ENCODE measurements around the gene ASIC4.

ASIC4 gene

GRCh38 chr2:219533930-219534661, 19.8 kb downstream of the ASIC4 start:
- Histone ChIP-seq H3K4me3 (ENCODE audit: insufficient read depth, low read length, poor library complexity, severe bottlenecking) (no peak overlapping the region), H2AFZ (ENCODE audit: low read depth, low read length, severe bottlenecking) (no peak overlapping the region), H3K9me3 (ENCODE audit: insufficient read depth, low read length) (no peaks in the 10 kb centered on the region), H3K9ac (ENCODE audit: low read length) (no peak overlapping the region), H3F3A (ENCODE audit: insufficient read depth) (no peaks in the 10 kb centered on the region), H3K4me2 (ENCODE audit: low read depth, low read length, poor library complexity, severe bottlenecking) (no peak overlapping the region), H3K27me3 (ENCODE audit: low read length) (no peaks in the 10 kb centered on the region), H3K79me2 (ENCODE audit: insufficient read depth, low read length) (no peaks in the 10 kb centered on the region), H3K9me2 (replicated peaks; ENCODE audit: insufficient read depth, low read length) (no peaks in the 10 kb centered on the region), H3K36me3 (ENCODE audit: low read length) (no peaks in the 10 kb centered on the region), H3K27ac (ENCODE audit: low read depth, low read length) (no peak overlapping the region), H4K20me1 (ENCODE audit: low read depth, low read length) (no peaks in the 10 kb centered on the region)
- TF ChIP-seq CTCF (IDR thresholded peaks at IDR 0.05; ENCODE audit: insufficient read depth, low read length, poor library complexity, severe bottlenecking) (no peak), EZH2phosphoT487 (conservative IDR thresholded peaks at IDR 0.05; ENCODE audit: low read length) (no peak)

- no peaks in the 10 kb centered on the region for H3K27me3 ChIP-seq (ENCODE audit: low read length)
- no peak overlapping the region for H3K9ac ChIP-seq (ENCODE audit: low read length)
- TF ChIP-seq EZH2phosphoT487 (conservative IDR thresholded peaks at IDR 0.05; ENCODE audit: low read length) (no peak), CTCF (IDR thresholded peaks at IDR 0.05; ENCODE audit: insufficient read depth, low read length, poor library complexity, severe bottlenecking) (no peak)
These were observed 22.1 kb downstream of the ASIC4 start for GRCh38 chr2:219536425-219536824.

GRCh38 chr2:219536967-219537366, 22.7 kb downstream of the ASIC4 start:
- Histone ChIP-seq H4K20me1 (ENCODE audit: low read depth, low read length) (no peaks in the 10 kb centered on the region), H3K9ac (ENCODE audit: low read length) (no peak overlapping the region), H3K4me3 (ENCODE audit: insufficient read depth, low read length, poor library complexity, severe bottlenecking) (no peak overlapping the region), H3F3A (ENCODE audit: insufficient read depth) (no peaks in the 10 kb centered on the region), H3K36me3 (ENCODE audit: low read length) (no peaks in the 10 kb centered on the region), H2AFZ (ENCODE audit: low read depth, low read length, severe bottlenecking) (no peak overlapping the region), H3K4me2 (ENCODE audit: low read depth, low read length, poor library complexity, severe bottlenecking) (no peak overlapping the region), H3K27ac (ENCODE audit: low read depth, low read length) (no peak overlapping the region), H3K79me2 (ENCODE audit: insufficient read depth, low read length) (no peaks in the 10 kb centered on the region), H3K9me3 (ENCODE audit: insufficient read depth, low read length) (no peaks in the 10 kb centered on the region), H3K27me3 (ENCODE audit: low read length) (no peaks in the 10 kb centered on the region), H3K9me2 (replicated peaks; ENCODE audit: insufficient read depth, low read length) (no peaks in the 10 kb centered on the region)
- TF ChIP-seq EZH2phosphoT487 (conservative IDR thresholded peaks at IDR 0.05; ENCODE audit: low read length): no peak
- no peak for TF ChIP-seq CTCF (IDR thresholded peaks at IDR 0.05; ENCODE audit: insufficient read depth, low read length, poor library complexity, severe bottlenecking)

More at GRCh38 chr2:219536425-219536824, 22.1 kb downstream of the ASIC4 start:
- no peaks in the 10 kb centered on the region for H3K9me3 ChIP-seq (ENCODE audit: insufficient read depth, low read length)
- no peak overlapping the region for H2AFZ ChIP-seq (ENCODE audit: low read depth, low read length, severe bottlenecking)
- no peaks in the 10 kb centered on the region for H3K79me2 ChIP-seq (ENCODE audit: insufficient read depth, low read length)
- H3K27ac ChIP-seq (ENCODE audit: low read depth, low read length): no peak overlapping the region
- no peaks in the 10 kb centered on the region for H4K20me1 ChIP-seq (ENCODE audit: low read depth, low read length)
- no peak overlapping the region for H3K4me2 ChIP-seq (ENCODE audit: low read depth, low read length, poor library complexity, severe bottlenecking)
- H3F3A ChIP-seq (ENCODE audit: insufficient read depth): no peaks in the 10 kb centered on the region
- no peak overlapping the region for H3K4me3 ChIP-seq (ENCODE audit: insufficient read depth, low read length, poor library complexity, severe bottlenecking)
- no peaks in the 10 kb centered on the region for H3K9me2 ChIP-seq (replicated peaks; ENCODE audit: insufficient read depth, low read length)
- H3K36me3 ChIP-seq (ENCODE audit: low read length): no peaks in the 10 kb centered on the region
